Ascending aorta (tissue), 2 donors: ENCODE data around the gene CARMIL3. TPM values are rescaled to one million over a fixed set of nuclear protein-coding genes. Genes with fewer than 3 reads are reported as not detected.
"Not testable (repeated sequence)": the region's sequence is repeated elsewhere in the genome, so short reads cannot be mapped to it uniquely, and the experiment has no call there.

ENCODE experiments used
- DNase-seq, 2 donors: peaks; one replicate each; pipeline ENCODE4 v3.0.0-alpha.2; 2019; ENCODE audit warnings: low spot score in 2 of 2
- H3K27ac ChIP-seq, 2 donors: fragments of 200-600 bp; sonication (generic); one replicate each; pipeline ENCODE4 v1.5.1; 2016 to 2017; ENCODE audit warnings: mild to moderate bottlenecking in 1 of 2
- H3K27me3 ChIP-seq: fragments of 200-600 bp; sonication (generic); one replicate; pipeline ENCODE4 v1.5.1; 2017
- H3K36me3 ChIP-seq, 2 donors: fragments of 200-600 bp; sonication (generic); one replicate each; pipeline ENCODE4 v1.5.1; 2016
- H3K4me1 ChIP-seq, 2 donors: fragments of 200-600 bp; sonication (generic); one replicate each; pipeline ENCODE4 v1.5.1; 2016 to 2017; ENCODE audit warnings: mild to moderate bottlenecking in 1 of 2
- H3K4me3 ChIP-seq, 2 donors: fragments of 200-600 bp; sonication (generic); one replicate each; pipeline ENCODE4 v1.5.1; 2016 to 2017; ENCODE audit warnings: mild to moderate bottlenecking in 1 of 2
- H3K9me3 ChIP-seq, 2 donors: fragments of 200-600 bp; sonication (generic); one replicate each; pipeline ENCODE4 v1.5.1; 2016
- CTCF ChIP-seq, 3 experiments: fragments of 200-600 bp in 2 of 3; fragments of 450-650 bp in 1 of 3; sonication (generic) in 2 of 3; IDR thresholded peaks; one replicate each; pipeline ENCODE4 v1.5.1; 2016 to 2019; ENCODE audit warnings: antibody characterized with exemption in 3 of 3, mild to moderate bottlenecking in 1 of 3, moderate library complexity in 1 of 3
- intact Hi-C: fragments of 100-400 bp; cut with DNase I; formaldehyde crosslinking; loops from one replicate; pipeline ENCODE4 v1.15.1; 2023
- total RNA-seq: library from RNA; depleted of rRNA; stranded (reverse); fragments of >200 nt; gene quantifications from one replicate; pipeline ENCODE4 v1.1.0, GENCODE V29; 2016

The CARMIL3 gene
- total RNA-seq, 1 donor from 2014 or later, result not detected

- no peak for TF ChIP-seq CTCF (IDR thresholded peaks at IDR 0.05)
- intact Hi-C loops, result no loop called here
- H3K27me3 ChIP-seq, result no peaks in the 10 kb centered on the region
- no peak for DNase-seq
- H3K4me1 ChIP-seq, result no peaks in the 10 kb centered on the region
- H3K9me3 ChIP-seq, result no peaks in the 10 kb centered on the region
- H3K27ac ChIP-seq, result no peak overlapping the region
- no peak overlapping the region for H3K4me3 ChIP-seq
- H3K36me3 ChIP-seq, result peaks cover 10 to 18% of the 10 kb centered on the region in 2 donors
Observed at GRCh38 chr14:24100197-24100981, 48.6 kb downstream of the CARMIL3 start.

- no peak for DNase-seq
- Histone ChIP-seq H3K4me3 (no peak overlapping the region), H3K27me3 (no peaks in the 10 kb centered on the region), H3K36me3 (peaks cover 10 to 18% of the 10 kb centered on the region in 2 donors), H3K9me3 (no peaks in the 10 kb centered on the region), H3K27ac (no peak overlapping the region), H3K4me1 (no peaks in the 10 kb centered on the region)
- intact Hi-C loops, result no loop called here
- no peak for TF ChIP-seq CTCF (IDR thresholded peaks at IDR 0.05)
Observed at GRCh38 chr14:24100982-24101494, 49.2 kb downstream of the CARMIL3 start.

GRCh38 chr14:24102357-24103048 lies 50.7 kb downstream of the CARMIL3 start:
- no peak for DNase-seq
- Histone ChIP-seq H3K4me3 (no peak overlapping the region), H3K27me3 (no peaks in the 10 kb centered on the region), H3K36me3 (peaks cover 10 to 18% of the 10 kb centered on the region in 2 donors), H3K4me1 (no peaks in the 10 kb centered on the region), H3K27ac (no peak overlapping the region), H3K9me3 (no peaks in the 10 kb centered on the region)
- intact Hi-C loops, result no loop called here
- no peak for TF ChIP-seq CTCF (IDR thresholded peaks at IDR 0.05)

GRCh38 chr14:24103451-24103850 lies 51.6 kb downstream of the CARMIL3 start:
- TF ChIP-seq CTCF (IDR thresholded peaks at IDR 0.05), result no peak
- no peak for DNase-seq
- intact Hi-C loops, result no loop called here
- H3K36me3 ChIP-seq, result peaks cover 10 to 18% of the 10 kb centered on the region in 2 donors
- no peaks in the 10 kb centered on the region for H3K9me3 ChIP-seq
- no peak overlapping the region for H3K27ac ChIP-seq
- H3K27me3 ChIP-seq, result no peaks in the 10 kb centered on the region
- H3K4me3 ChIP-seq, result no peak overlapping the region
- no peaks in the 10 kb centered on the region for H3K4me1 ChIP-seq

GRCh38 chr14:24105609-24106239 lies 53.9 kb downstream of the CARMIL3 start:
- H3K27ac ChIP-seq, intact Hi-C loops, DNase-seq, H3K27me3 ChIP-seq, H3K4me1 ChIP-seq, H3K9me3 ChIP-seq, H3K4me3 ChIP-seq: not testable (repeated sequence)
- peaks cover 6 to 13% of the 10 kb centered on the region in 2 donors for H3K36me3 ChIP-seq
